AG04450 (cell line): ENCODE data around the gene PRRC2B. TPM values are rescaled to one million over a fixed set of nuclear protein-coding genes. Genes with fewer than 3 reads are reported as not detected.

Source experiments
- CTCF ChIA-PET: fragments of 300-600, 350-600 bp; formaldehyde crosslinking; extraction: SDS; loops from one replicate; lab custom pipeline; 2022; ENCODE audit warnings: antibody characterized with exemption, inconsistent platforms; lab: Charles Lee
- POLR2A ChIA-PET: fragments of 350-600 bp; formaldehyde crosslinking; extraction: SDS; loops from one replicate; lab custom pipeline; 2021; ENCODE audit warnings: antibody characterized with exemption, inconsistent platforms; lab: Yijun Ruan, JAX
- DNase-seq: peaks from one replicate; pipeline ENCODE4 v3.0.0-alpha.2; 2011; ENCODE audit warnings: low read depth, low spot score
- H3K27ac ChIP-seq: one replicate; pipeline ENCODE4 v1.5.1; 2012; ENCODE audit warnings: low read depth, low read length, control low read depth
- H3K27me3 ChIP-seq: one replicate; pipeline ENCODE4 v1.6.0; 2012; ENCODE audit warnings: low read length; ENCODE audit not compliant: control insufficient read depth, insufficient read depth
- H3K4me3 ChIP-seq: 2 replicates; pipeline ENCODE4 v1.5.1; 2011; ENCODE audit warnings: mild to moderate bottlenecking, low read depth, low read length, control low read depth
- H3K9me3 ChIP-seq: 2 replicates; pipeline ENCODE4 v1.5.1; 2012; ENCODE audit warnings: low read length; ENCODE audit not compliant: control insufficient read depth, insufficient read depth
- CTCF ChIP-seq: IDR thresholded peaks from 2 replicates; pipeline ENCODE4 v1.5.1; 2011; ENCODE audit warnings: low read depth, low read length, control low read depth, inconsistent platforms
- polyA plus RNA-seq: library from polyadenylated mRNA; depleted of rRNA; stranded (reverse); fragments of >200 nt; gene quantifications from 2 replicates; pipeline ENCODE4 v1.2.3, GENCODE V29; 2011

PRRC2B gene
- polyA plus RNA-seq, 1 experiment = 31.8 TPM

- POLR2A ChIA-PET = interaction anchor here (0.5 to 1.1 kb wide), 3 partner anchors 12 to 98 kb away, joined by 4 to 12 read pairs (median 5); no protein-coding TSS in a partner anchor
- no peak overlapping the region for H3K4me3 ChIP-seq
- TF ChIP-seq CTCF = no peak
- H3K27ac ChIP-seq = peak overlapping the region; percentile 21
- H3K27me3 ChIP-seq = no peaks in the 10 kb centered on the region
- H3K9me3 ChIP-seq = no peaks in the 10 kb centered on the region; the same call in 1 of the 2 replicates
- DNase-seq = no peak
- CTCF ChIA-PET = interaction anchor here (0.5 to 2.7 kb wide), 2 partner anchors 11 to 79 kb away, joined by 3 to 11 read pairs; no protein-coding TSS in a partner anchor
These were observed 35.5 kb downstream of the PRRC2B start for GRCh38 chr9:131429121-131430012.

GRCh38 chr9:131432050-131432449, 38.2 kb downstream of the PRRC2B start:
- no peak overlapping the region for H3K4me3 ChIP-seq
- ChIA-PET CTCF (interaction anchor here (0.9 to 2.1 kb wide), 2 partner anchors 82 to 309 kb away, joined by 3 to 14 read pairs; no protein-coding TSS in a partner anchor), POLR2A (interaction anchor here (2.1 kb wide), 1 partner anchor 59 kb away, joined by 7 read pairs; no protein-coding TSS in a partner anchor)
- H3K27ac ChIP-seq = peak overlapping the region; percentile 81
- TF ChIP-seq CTCF = no peak
- H3K27me3 ChIP-seq = no peaks in the 10 kb centered on the region
- H3K9me3 ChIP-seq = no peaks in the 10 kb centered on the region
- DNase-seq = no peak

DNA sequence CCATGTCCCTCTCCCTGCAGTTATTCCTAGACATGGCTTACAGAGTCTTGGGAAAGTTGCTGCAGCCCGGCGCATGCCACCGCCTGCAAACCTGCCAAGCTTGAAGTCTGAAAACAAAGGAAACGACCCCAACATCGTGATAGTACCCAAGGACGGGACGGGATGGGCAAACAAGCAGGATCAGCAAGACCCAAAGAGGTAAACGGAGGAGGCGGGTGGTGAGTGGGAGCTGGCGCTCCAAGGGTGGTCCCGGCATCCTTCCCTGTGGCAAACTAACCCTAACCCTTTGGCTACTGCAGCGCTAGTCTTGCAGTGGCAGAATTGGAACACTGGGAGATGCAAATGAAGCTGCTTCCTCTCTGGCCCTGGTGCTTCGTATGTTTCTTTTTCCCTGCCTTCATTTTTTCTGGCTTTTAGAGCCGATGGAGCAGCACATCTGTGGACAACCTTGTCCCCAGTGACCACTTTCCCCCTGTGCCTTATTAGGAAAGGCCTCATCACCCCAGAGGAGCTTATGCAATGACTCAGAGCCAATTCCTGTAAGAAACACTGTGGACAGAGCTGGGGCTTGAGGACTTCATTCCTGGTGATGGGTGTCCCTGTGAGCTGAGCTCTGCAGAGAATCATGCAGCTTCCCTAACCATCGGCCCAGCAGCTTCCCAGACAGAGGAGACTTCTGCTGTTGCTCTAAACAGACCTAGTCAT, 38.9 kb downstream of the PRRC2B start:
- POLR2A ChIA-PET = interaction anchor here (0.6 to 2.1 kb wide), 4 partner anchors 14 to 60 kb away, joined by 5 to 7 read pairs (median 6); no protein-coding TSS in a partner anchor
- peak; percentile 77 for DNase-seq
- CTCF ChIA-PET = interaction anchor here (0.6 to 2.1 kb wide), 3 partner anchors 83 to 308 kb away, joined by 3 to 14 read pairs (median 3); no protein-coding TSS in a partner anchor
- H3K9me3 ChIP-seq = no peaks in the 10 kb centered on the region
- no peak for TF ChIP-seq CTCF
- no peaks in the 10 kb centered on the region for H3K27me3 ChIP-seq
- no peak overlapping the region for H3K4me3 ChIP-seq
- peak overlapping the region; percentile 81 for H3K27ac ChIP-seq

GRCh38 chr9:131433302-131433854, 39.5 kb downstream of the PRRC2B start:
- POLR2A ChIA-PET = interaction anchor here (0.6 to 2.1 kb wide), 4 partner anchors 15 to 60 kb away, joined by 5 to 7 read pairs (median 6); no protein-coding TSS in a partner anchor

More at GRCh38 chr9:131433302-131433854, 39.5 kb downstream of the PRRC2B start:
- peak overlapping the region; percentile 81 for H3K27ac ChIP-seq
- H3K9me3 ChIP-seq = no peaks in the 10 kb centered on the region
- TF ChIP-seq CTCF = no peak
- CTCF ChIA-PET = interaction anchor here (0.6 to 2.1 kb wide), 2 partner anchors 83 to 97 kb away, joined by 3 to 14 read pairs; no protein-coding TSS in a partner anchor
- no peaks in the 10 kb centered on the region for H3K27me3 ChIP-seq
- H3K4me3 ChIP-seq = no peak overlapping the region
- DNase-seq = no peak
